ENCODE data around the gene LYPLA2. TPM values are rescaled to one million over a fixed set of nuclear protein-coding genes. Genes with fewer than 3 reads are reported as not detected.

LYPLA2 gene
- total and polyA plus RNA-seq, 2 experiments from 2014 or later, result 46.3 to 48.1 TPM

GRCh38 chr1:23763041-23763577 lies 27.8 kb upstream of the LYPLA2 start:
- H2AFZ ChIP-seq, result no peak overlapping the region
- H3K27me3 ChIP-seq (replicated peaks; ENCODE audit: insufficient read depth), result no peaks in the 10 kb centered on the region
- no peak overlapping the region for H3K27ac ChIP-seq
- no peaks in the 10 kb centered on the region for H4K20me1 ChIP-seq (ENCODE audit: insufficient read depth)
- H3K36me3 ChIP-seq (ENCODE audit: low read depth), result peaks cover 42% of the 10 kb centered on the region
- no peak overlapping the region for H3K9ac ChIP-seq
- H3K4me1 ChIP-seq (ENCODE audit: insufficient read depth), result no peaks in the 10 kb centered on the region
- no peak for TF ChIP-seq EZH2phosphoT487 (IDR thresholded peaks at IDR 0.05; ENCODE audit: insufficient read depth, low read depth)
- TF ChIP-seq EZH2 (IDR thresholded peaks at IDR 0.05; ENCODE audit: insufficient read depth, poor library complexity, severe bottlenecking), result no peak
- in situ Hi-C loops (cut with MboI), result no loop called here
- no peak overlapping the region for H3K4me3 ChIP-seq
- H3F3A ChIP-seq (ENCODE audit: insufficient read depth), result peaks cover 20% of the 10 kb centered on the region
- H3K4me2 ChIP-seq (ENCODE audit: unreplicated experiment), result no peak overlapping the region
- peak; percentile 29 for DNase-seq
- H3K79me2 ChIP-seq (ENCODE audit: insufficient read depth), result peaks cover 32% of the 10 kb centered on the region
- 35 to 44% methylated on average over 7 of the region's 7 CpGs for WGBS, 2 experiments (ENCODE audit: low coverage in 1 of 2, low lambda C conversion rate in 2 of 2, missing lambda C conversion rate in 2 of 2)
- H3K9me2 ChIP-seq (ENCODE audit: insufficient read depth), result no peaks in the 10 kb centered on the region
- no peaks in the 10 kb centered on the region for H3K9me3 ChIP-seq (ENCODE audit: low read depth)

- in situ Hi-C loops (cut with MboI), result no loop called here
- no peaks in the 10 kb centered on the region for H3K27me3 ChIP-seq (replicated peaks; ENCODE audit: insufficient read depth)
- H3K36me3 ChIP-seq (ENCODE audit: low read depth), result no peaks in the 10 kb centered on the region
- H2AFZ ChIP-seq, result no peak overlapping the region
- no peak overlapping the region for H3K4me2 ChIP-seq (ENCODE audit: unreplicated experiment)
- no peaks in the 10 kb centered on the region for H3K9me2 ChIP-seq (ENCODE audit: insufficient read depth)
- no peak for DNase-seq
- H3F3A ChIP-seq (ENCODE audit: insufficient read depth), result peaks cover 6% of the 10 kb centered on the region; the same call in 1 of the 2 replicates
- H3K9ac ChIP-seq, result no peak overlapping the region
- no peaks in the 10 kb centered on the region for H4K20me1 ChIP-seq (ENCODE audit: insufficient read depth)
- no peaks in the 10 kb centered on the region; the same call in 1 of the 2 replicates for H3K4me1 ChIP-seq (ENCODE audit: insufficient read depth)
- TF ChIP-seq EZH2phosphoT487 (IDR thresholded peaks at IDR 0.05; ENCODE audit: insufficient read depth, low read depth), result no peak
- no peak for TF ChIP-seq EZH2 (IDR thresholded peaks at IDR 0.05; ENCODE audit: insufficient read depth, poor library complexity, severe bottlenecking)
- H3K4me3 ChIP-seq, result no peak overlapping the region
- WGBS, 2 experiments (ENCODE audit: low coverage in 1 of 2, low lambda C conversion rate in 2 of 2, missing lambda C conversion rate in 2 of 2), result 59 to 66% methylated on average over 5 of the region's 5 CpGs
- no peak overlapping the region for H3K27ac ChIP-seq
- no peaks in the 10 kb centered on the region for H3K9me3 ChIP-seq (ENCODE audit: low read depth)
- peaks cover 15% of the 10 kb centered on the region for H3K79me2 ChIP-seq (ENCODE audit: insufficient read depth)
These were observed 22.2 kb upstream of the LYPLA2 start for GRCh38 chr1:23768733-23769132.

DNA sequence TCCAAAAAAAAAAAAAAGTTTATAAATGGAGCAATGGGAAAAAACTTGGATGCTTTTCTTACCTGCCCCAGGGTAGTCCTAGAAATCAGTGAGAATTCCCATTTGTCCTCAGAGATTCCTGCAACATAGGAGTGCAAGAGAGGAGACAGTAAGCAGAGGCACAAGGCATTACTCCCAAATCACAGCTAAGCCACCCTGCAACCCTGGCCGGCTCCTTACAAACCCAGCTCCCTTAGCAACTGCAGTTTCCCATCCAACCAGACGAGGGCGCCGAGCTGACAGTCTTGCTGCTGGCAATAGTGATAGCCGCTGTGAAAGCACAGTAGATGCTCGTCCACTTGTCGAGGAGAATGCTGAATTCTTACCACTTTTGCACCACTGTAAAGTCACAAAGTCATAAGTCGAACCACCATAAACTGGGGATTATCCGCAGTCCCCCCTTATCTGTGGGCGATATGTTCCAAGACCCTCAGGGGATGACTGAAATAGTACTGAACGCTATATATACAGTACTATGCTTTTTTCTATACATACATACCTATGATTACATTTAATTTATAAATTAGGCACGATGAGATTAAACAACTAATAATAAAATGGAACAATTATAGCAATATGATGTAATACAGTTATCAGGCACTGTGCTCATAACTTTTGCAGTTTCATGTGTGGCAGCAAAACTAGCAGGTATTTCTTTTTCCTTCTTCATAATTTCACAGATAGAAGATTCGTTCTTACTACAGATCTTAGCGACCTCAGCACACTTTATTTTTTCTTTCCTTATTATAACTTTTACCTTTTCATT lies 18.7 kb upstream of the LYPLA2 start:
- Histone ChIP-seq H4K20me1 (ENCODE audit: insufficient read depth) (no peaks in the 10 kb centered on the region), H3K79me2 (ENCODE audit: insufficient read depth) (peaks cover 25% of the 10 kb centered on the region), H3K4me2 (ENCODE audit: unreplicated experiment) (peak overlapping the region; percentile 31), H3K9ac (no peak overlapping the region), H3K4me3 (no peak overlapping the region), H3F3A (ENCODE audit: insufficient read depth) (peaks cover 6% of the 10 kb centered on the region; the same call in 1 of the 2 replicates), H3K27me3 (replicated peaks; ENCODE audit: insufficient read depth) (no peaks in the 10 kb centered on the region), H3K36me3 (ENCODE audit: low read depth) (no peaks in the 10 kb centered on the region), H2AFZ (no peak overlapping the region), H3K9me2 (ENCODE audit: insufficient read depth) (no peaks in the 10 kb centered on the region), H3K9me3 (ENCODE audit: low read depth) (no peaks in the 10 kb centered on the region), H3K4me1 (ENCODE audit: insufficient read depth) (peaks cover 4% of the 10 kb centered on the region), H3K27ac (no peak overlapping the region)
- in situ Hi-C loops (cut with MboI), result no loop called here
- DNase-seq, result peak; percentile 85
- 16 to 17% methylated on average over 14 of the region's 14 CpGs for WGBS, 2 experiments (ENCODE audit: low coverage in 1 of 2, low lambda C conversion rate in 2 of 2, missing lambda C conversion rate in 2 of 2)
- TF ChIP-seq EZH2 (IDR thresholded peaks at IDR 0.05; ENCODE audit: insufficient read depth, poor library complexity, severe bottlenecking) (no peak), EZH2phosphoT487 (IDR thresholded peaks at IDR 0.05; ENCODE audit: insufficient read depth, low read depth) (no peak)

DNA sequence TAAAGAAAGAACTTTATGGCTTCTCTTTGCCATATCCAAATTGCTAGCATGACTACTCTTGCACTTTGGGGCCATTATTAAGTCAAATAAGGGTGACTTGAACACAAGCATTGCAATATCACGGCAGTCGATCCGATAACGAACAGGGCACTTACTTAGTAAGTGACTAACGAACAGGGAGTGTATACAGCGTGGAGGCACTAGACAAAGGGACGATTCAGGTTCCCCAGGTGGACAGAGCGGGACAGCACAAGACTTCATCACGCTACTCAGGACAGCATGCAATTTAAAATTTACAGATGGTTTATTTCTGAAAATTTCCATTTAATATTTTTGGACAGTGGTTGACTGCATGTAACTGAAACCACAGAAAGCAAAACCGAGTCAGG lies 18.1 kb upstream of the LYPLA2 start:
- Histone ChIP-seq H3K27me3 (replicated peaks; ENCODE audit: insufficient read depth) (no peaks in the 10 kb centered on the region), H4K20me1 (ENCODE audit: insufficient read depth) (no peaks in the 10 kb centered on the region), H3F3A (ENCODE audit: insufficient read depth) (peaks cover 6% of the 10 kb centered on the region; the same call in 1 of the 2 replicates), H3K79me2 (ENCODE audit: insufficient read depth) (peaks cover 31% of the 10 kb centered on the region), H2AFZ (no peak overlapping the region), H3K4me3 (no peak overlapping the region), H3K9ac (no peak overlapping the region), H3K9me2 (ENCODE audit: insufficient read depth) (no peaks in the 10 kb centered on the region), H3K4me1 (ENCODE audit: insufficient read depth) (peaks cover 6% of the 10 kb centered on the region), H3K9me3 (ENCODE audit: low read depth) (no peaks in the 10 kb centered on the region), H3K4me2 (ENCODE audit: unreplicated experiment) (no peak overlapping the region), H3K36me3 (ENCODE audit: low read depth) (no peaks in the 10 kb centered on the region), H3K27ac (no peak overlapping the region)
- 83 to 86% methylated on average over 10 of the region's 10 CpGs for WGBS, 2 experiments (ENCODE audit: low coverage in 1 of 2, low lambda C conversion rate in 2 of 2, missing lambda C conversion rate in 2 of 2)
- TF ChIP-seq EZH2 (IDR thresholded peaks at IDR 0.05; ENCODE audit: insufficient read depth, poor library complexity, severe bottlenecking) (no peak), EZH2phosphoT487 (IDR thresholded peaks at IDR 0.05; ENCODE audit: insufficient read depth, low read depth) (no peak)
- no peak for DNase-seq
- in situ Hi-C loops (cut with MboI), result no loop called here

Measured in GM23248 (cell line).